Measurements from ENCODE around the gene ZC3H12D. TPM values are rescaled to one million over a fixed set of nuclear protein-coding genes. Genes with fewer than 3 reads are reported as not detected.

ZC3H12D gene
- total and polyA plus RNA-seq, 2 donors, result 2.3 to 5.8 TPM

- Histone ChIP-seq H3K36me3 (ENCODE audit: control insufficient read depth in 2 of 2, insufficient read depth in 2 of 2, low read length in 1 of 2) (no peaks in the 10 kb centered on the region), H3K27ac (ENCODE audit: low read depth in 1 of 2, low read length in 1 of 2) (no peak overlapping the region), H3K27me3 (ENCODE audit: control insufficient read depth in 2 of 2, insufficient read depth in 1 of 2, low read length in 1 of 2) (no peaks in the 10 kb centered on the region), H3K9me3 (ENCODE audit: control insufficient read depth in 2 of 2, insufficient read depth in 1 of 2, low read length in 1 of 2) (no peaks in the 10 kb centered on the region), H3K4me1 (ENCODE audit: control insufficient read depth in 2 of 2, insufficient read depth in 2 of 2, low read length in 2 of 2) (peaks cover 16 to 38% of the 10 kb centered on the region in 2 donors), H3K4me3 (ENCODE audit: low read length in 2 of 2) (no peak overlapping the region)
- no peak for DNase-seq (ENCODE audit: low read depth in 6 of 9, low spot score in 9 of 9)
- WGBS, result 96% methylated on average over 5 of the region's 5 CpGs
Measured at GRCh38 chr6:149478631-149479314, 6.0 kb downstream of the ZC3H12D start.

- Histone ChIP-seq H3K27me3 (ENCODE audit: control insufficient read depth in 2 of 2, insufficient read depth in 1 of 2, low read length in 1 of 2) (no peaks in the 10 kb centered on the region), H3K4me1 (ENCODE audit: control insufficient read depth in 2 of 2, insufficient read depth in 2 of 2, low read length in 2 of 2) (peaks cover 12 to 39% of the 10 kb centered on the region in 2 donors), H3K4me3 (ENCODE audit: low read length in 2 of 2) (no peak overlapping the region), H3K9me3 (ENCODE audit: control insufficient read depth in 2 of 2, insufficient read depth in 1 of 2, low read length in 1 of 2) (no peaks in the 10 kb centered on the region), H3K27ac (ENCODE audit: low read depth in 1 of 2, low read length in 1 of 2) (no peak overlapping the region), H3K36me3 (ENCODE audit: control insufficient read depth in 2 of 2, insufficient read depth in 2 of 2, low read length in 1 of 2) (no peaks in the 10 kb centered on the region)
- no peak for DNase-seq (ENCODE audit: low read depth in 6 of 9, low spot score in 9 of 9)
- WGBS, result 98% methylated on average over 5 of the region's 5 CpGs
Measured at GRCh38 chr6:149477544-149477943, 7.3 kb downstream of the ZC3H12D start.

- Histone ChIP-seq H3K27ac (ENCODE audit: low read depth in 1 of 2, low read length in 1 of 2) (no peak overlapping the region), H3K4me3 (ENCODE audit: low read length in 2 of 2) (no peak overlapping the region), H3K9me3 (ENCODE audit: control insufficient read depth in 2 of 2, insufficient read depth in 1 of 2, low read length in 1 of 2) (no peaks in the 10 kb centered on the region), H3K36me3 (ENCODE audit: control insufficient read depth in 2 of 2, insufficient read depth in 2 of 2, low read length in 1 of 2) (no peaks in the 10 kb centered on the region), H3K27me3 (ENCODE audit: control insufficient read depth in 2 of 2, insufficient read depth in 1 of 2, low read length in 1 of 2) (no peaks in the 10 kb centered on the region), H3K4me1 (ENCODE audit: control insufficient read depth in 2 of 2, insufficient read depth in 2 of 2, low read length in 2 of 2) (peaks cover 6 to 32% of the 10 kb centered on the region in 2 donors)
- DNase-seq (ENCODE audit: low read depth in 6 of 9, low spot score in 9 of 9), result no peak
- WGBS, result 81% methylated on average over 6 of the region's 6 CpGs
Measured at GRCh38 chr6:149476789-149477455, 7.9 kb downstream of the ZC3H12D start.

GRCh38 chr6:149474108-149474935, 10.5 kb downstream of the ZC3H12D start:
- H3K27me3 ChIP-seq (ENCODE audit: control insufficient read depth in 2 of 2, insufficient read depth in 1 of 2, low read length in 1 of 2), result no peaks in the 10 kb centered on the region
- no peaks in the 10 kb centered on the region for H3K36me3 ChIP-seq (ENCODE audit: control insufficient read depth in 2 of 2, insufficient read depth in 2 of 2, low read length in 1 of 2)
- WGBS, result 93% methylated on average over 30 of the region's 30 CpGs
- no peak overlapping the region for H3K27ac ChIP-seq (ENCODE audit: low read depth in 1 of 2, low read length in 1 of 2)
- H3K4me1 ChIP-seq (ENCODE audit: control insufficient read depth in 2 of 2, insufficient read depth in 2 of 2, low read length in 2 of 2), result peaks cover 0 to 18% of the 10 kb centered on the region in 2 donors
- H3K4me3 ChIP-seq (ENCODE audit: low read length in 2 of 2), result no peak overlapping the region
- DNase-seq (ENCODE audit: low read depth in 6 of 9, low spot score in 9 of 9), result no peak
- H3K9me3 ChIP-seq (ENCODE audit: control insufficient read depth in 2 of 2, insufficient read depth in 1 of 2, low read length in 1 of 2), result no peaks in the 10 kb centered on the region

- Histone ChIP-seq H3K36me3 (ENCODE audit: control insufficient read depth in 2 of 2, insufficient read depth in 2 of 2, low read length in 1 of 2) (no peaks in the 10 kb centered on the region), H3K27ac (ENCODE audit: low read depth in 1 of 2, low read length in 1 of 2) (no peak overlapping the region), H3K4me1 (ENCODE audit: control insufficient read depth in 2 of 2, insufficient read depth in 2 of 2, low read length in 2 of 2) (peaks cover 0 to 23% of the 10 kb centered on the region in 2 donors), H3K4me3 (ENCODE audit: low read length in 2 of 2) (no peak overlapping the region), H3K9me3 (ENCODE audit: control insufficient read depth in 2 of 2, insufficient read depth in 1 of 2, low read length in 1 of 2) (no peaks in the 10 kb centered on the region), H3K27me3 (ENCODE audit: control insufficient read depth in 2 of 2, insufficient read depth in 1 of 2, low read length in 1 of 2) (no peaks in the 10 kb centered on the region)
- DNase-seq (ENCODE audit: low read depth in 6 of 9, low spot score in 9 of 9), result peak in 1 of 9 donors; percentile 50
- 89% methylated on average over 21 of the region's 21 CpGs for whole genome bisulfite sequencing
Measured at GRCh38 chr6:149473080-149474052, 11.4 kb downstream of the ZC3H12D start.

GRCh38 chr6:149472241-149472640, 12.6 kb downstream of the ZC3H12D start:
- DNase-seq (ENCODE audit: low read depth in 6 of 9, low spot score in 9 of 9), result no peak
- Histone ChIP-seq H3K9me3 (ENCODE audit: control insufficient read depth in 2 of 2, insufficient read depth in 1 of 2, low read length in 1 of 2) (no peaks in the 10 kb centered on the region), H3K36me3 (ENCODE audit: control insufficient read depth in 2 of 2, insufficient read depth in 2 of 2, low read length in 1 of 2) (no peaks in the 10 kb centered on the region), H3K4me1 (ENCODE audit: control insufficient read depth in 2 of 2, insufficient read depth in 2 of 2, low read length in 2 of 2) (peaks cover 0 to 25% of the 10 kb centered on the region in 2 donors), H3K27me3 (ENCODE audit: control insufficient read depth in 2 of 2, insufficient read depth in 1 of 2, low read length in 1 of 2) (no peaks in the 10 kb centered on the region), H3K4me3 (ENCODE audit: low read length in 2 of 2) (no peak overlapping the region), H3K27ac (ENCODE audit: low read depth in 1 of 2, low read length in 1 of 2) (no peak overlapping the region)
- WGBS, result 96% methylated on average over 5 of the region's 5 CpGs

GRCh38 chr6:149471801-149472200, 13.0 kb downstream of the ZC3H12D start:
- Histone ChIP-seq H3K9me3 (ENCODE audit: control insufficient read depth in 2 of 2, insufficient read depth in 1 of 2, low read length in 1 of 2) (no peaks in the 10 kb centered on the region), H3K36me3 (ENCODE audit: control insufficient read depth in 2 of 2, insufficient read depth in 2 of 2, low read length in 1 of 2) (no peaks in the 10 kb centered on the region), H3K27me3 (ENCODE audit: control insufficient read depth in 2 of 2, insufficient read depth in 1 of 2, low read length in 1 of 2) (no peaks in the 10 kb centered on the region), H3K27ac (ENCODE audit: low read depth in 1 of 2, low read length in 1 of 2) (no peak overlapping the region), H3K4me1 (ENCODE audit: control insufficient read depth in 2 of 2, insufficient read depth in 2 of 2, low read length in 2 of 2) (peaks cover 0 to 25% of the 10 kb centered on the region in 2 donors), H3K4me3 (ENCODE audit: low read length in 2 of 2) (no peak overlapping the region)
- WGBS, result 95% methylated on average over 3 of the region's 3 CpGs
- DNase-seq (ENCODE audit: low read depth in 6 of 9, low spot score in 9 of 9), result no peak

GRCh38 chr6:149470948-149471347, 13.9 kb downstream of the ZC3H12D start:
- no peak for DNase-seq (ENCODE audit: low read depth in 6 of 9, low spot score in 9 of 9)
- WGBS, result 100% methylated on average over 2 of the region's 2 CpGs
- Histone ChIP-seq H3K36me3 (ENCODE audit: control insufficient read depth in 2 of 2, insufficient read depth in 2 of 2, low read length in 1 of 2) (no peaks in the 10 kb centered on the region), H3K4me3 (ENCODE audit: low read length in 2 of 2) (no peak overlapping the region), H3K4me1 (ENCODE audit: control insufficient read depth in 2 of 2, insufficient read depth in 2 of 2, low read length in 2 of 2) (peaks cover 0 to 26% of the 10 kb centered on the region in 2 donors), H3K27me3 (ENCODE audit: control insufficient read depth in 2 of 2, insufficient read depth in 1 of 2, low read length in 1 of 2) (no peaks in the 10 kb centered on the region), H3K9me3 (ENCODE audit: control insufficient read depth in 2 of 2, insufficient read depth in 1 of 2, low read length in 1 of 2) (no peaks in the 10 kb centered on the region), H3K27ac (ENCODE audit: low read depth in 1 of 2, low read length in 1 of 2) (no peak overlapping the region)

Measured in thymus (tissue), 11 donors.